ENCODE results near the gene STEAP3. TPM values are rescaled to one million over a fixed set of nuclear protein-coding genes. Genes with fewer than 3 reads are reported as not detected.

Gene STEAP3
- total RNA-seq, 1 donor from 2014 or later, result 38.8 TPM

DNA sequence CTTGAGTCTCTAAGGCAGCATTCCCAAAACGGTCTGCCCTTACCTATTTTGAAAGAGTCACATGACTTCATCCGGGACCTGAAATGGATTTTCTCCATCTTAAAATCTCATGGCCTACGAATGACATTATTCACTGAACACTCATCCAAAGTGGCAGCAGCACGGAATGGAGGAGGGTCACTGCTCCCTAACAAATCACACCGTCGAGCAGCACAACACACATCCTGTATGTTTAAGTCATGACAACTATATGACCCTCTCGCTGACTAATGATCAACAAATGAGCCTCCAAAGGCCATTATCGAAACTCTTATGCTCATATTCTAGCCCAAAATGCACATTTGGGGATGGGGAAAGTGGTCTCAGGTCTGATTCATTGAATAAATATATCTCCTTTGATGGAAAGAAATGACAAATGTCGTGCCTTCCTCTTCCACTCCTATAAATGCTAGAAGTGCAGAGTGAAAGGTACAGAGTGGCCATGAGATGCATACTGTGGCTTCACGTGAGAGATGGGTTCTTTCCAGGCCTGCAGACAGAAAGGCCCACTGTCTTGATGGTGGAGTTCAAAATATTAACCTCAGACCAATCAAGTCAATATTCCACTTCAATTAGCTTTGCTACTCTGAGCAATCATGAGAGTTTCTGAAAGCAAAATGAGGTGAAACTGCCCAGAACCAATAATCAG is 72.2 kb downstream of the STEAP3 start:
- TF ChIP-seq, protein P1, sequence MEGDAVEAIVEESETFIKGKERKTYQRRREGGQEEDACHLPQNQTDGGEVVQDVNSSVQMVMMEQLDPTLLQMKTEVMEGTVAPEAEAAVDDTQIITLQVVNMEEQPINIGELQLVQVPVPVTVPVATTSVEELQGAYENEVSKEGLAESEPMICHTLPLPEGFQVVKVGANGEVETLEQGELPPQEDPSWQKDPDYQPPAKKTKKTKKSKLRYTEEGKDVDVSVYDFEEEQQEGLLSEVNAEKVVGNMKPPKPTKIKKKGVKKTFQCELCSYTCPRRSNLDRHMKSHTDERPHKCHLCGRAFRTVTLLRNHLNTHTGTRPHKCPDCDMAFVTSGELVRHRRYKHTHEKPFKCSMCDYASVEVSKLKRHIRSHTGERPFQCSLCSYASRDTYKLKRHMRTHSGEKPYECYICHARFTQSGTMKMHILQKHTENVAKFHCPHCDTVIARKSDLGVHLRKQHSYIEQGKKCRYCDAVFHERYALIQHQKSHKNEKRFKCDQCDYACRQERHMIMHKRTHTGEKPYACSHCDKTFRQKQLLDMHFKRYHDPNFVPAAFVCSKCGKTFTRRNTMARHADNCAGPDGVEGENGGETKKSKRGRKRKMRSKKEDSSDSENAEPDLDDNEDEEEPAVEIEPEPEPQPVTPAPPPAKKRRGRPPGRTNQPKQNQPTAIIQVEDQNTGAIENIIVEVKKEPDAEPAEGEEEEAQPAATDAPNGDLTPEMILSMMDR (IDR thresholded peaks at IDR 0.05; ENCODE audit: insufficient read depth, low read length, poor library complexity, severe bottlenecking), result no peak
- Histone ChIP-seq H3K27me3 (ENCODE audit: control insufficient read depth, insufficient read depth, low read length) (no peaks in the 10 kb centered on the region), H3K36me3 (ENCODE audit: control insufficient read depth, insufficient read depth, low read length) (no peaks in the 10 kb centered on the region), H3K4me3 (ENCODE audit: low read depth, low read length) (no peak overlapping the region)
- DNase-seq (ENCODE audit: low read depth), result no peak

DNA sequence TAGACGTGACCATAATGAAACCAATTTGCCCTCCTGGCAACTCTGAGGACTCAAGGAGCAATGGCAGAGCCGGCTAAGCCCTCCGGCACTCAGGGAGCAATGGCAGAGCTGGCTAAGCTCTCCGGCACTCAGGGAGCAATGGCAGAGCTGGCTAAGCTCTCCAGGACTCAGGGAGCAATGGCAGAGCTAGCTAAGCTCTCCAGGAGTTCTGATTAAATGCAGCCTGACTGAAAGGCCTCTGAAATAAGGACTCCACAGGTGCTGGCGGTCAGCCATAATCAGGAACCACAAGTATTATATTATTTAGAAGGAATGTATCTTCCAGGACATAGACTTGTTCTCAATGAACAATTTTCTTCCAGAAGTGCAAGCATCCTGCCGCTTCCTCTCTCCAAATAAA is 77.8 kb downstream of the STEAP3 start:
- Histone ChIP-seq H3K4me3 (ENCODE audit: low read depth, low read length) (no peak overlapping the region), H3K36me3 (ENCODE audit: control insufficient read depth, insufficient read depth, low read length) (no peaks in the 10 kb centered on the region), H3K27me3 (ENCODE audit: control insufficient read depth, insufficient read depth, low read length) (no peaks in the 10 kb centered on the region)
- DNase-seq (ENCODE audit: low read depth), result no peak
- TF ChIP-seq, protein P1 (IDR thresholded peaks at IDR 0.05; ENCODE audit: insufficient read depth, low read length, poor library complexity, severe bottlenecking), result no peak

DNA sequence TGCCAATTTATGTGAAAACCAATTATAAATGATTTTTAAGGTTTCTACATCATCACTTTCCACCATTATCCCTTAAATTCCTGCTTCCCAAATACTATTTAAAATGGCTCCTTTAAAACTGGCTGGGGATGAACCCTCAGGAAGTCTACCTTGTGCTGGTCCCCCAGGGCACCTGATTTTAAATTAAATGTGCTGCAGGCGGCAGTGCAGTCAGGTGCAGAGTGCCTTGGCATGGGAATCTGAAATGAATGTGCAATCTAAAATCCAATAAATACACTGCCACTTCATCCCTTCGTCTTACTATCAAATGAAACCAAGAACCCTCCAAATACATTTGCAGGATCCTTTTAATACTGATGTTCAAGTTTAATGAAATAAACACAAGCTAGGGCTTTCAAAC is 81.2 kb downstream of the STEAP3 start:
- no peaks in the 10 kb centered on the region for H3K36me3 ChIP-seq (ENCODE audit: control insufficient read depth, insufficient read depth, low read length)
- TF ChIP-seq, protein P1 (IDR thresholded peaks at IDR 0.05; ENCODE audit: insufficient read depth, low read length, poor library complexity, severe bottlenecking), result no peak
- no peaks in the 10 kb centered on the region for H3K27me3 ChIP-seq (ENCODE audit: control insufficient read depth, insufficient read depth, low read length)
- no peak overlapping the region for H3K4me3 ChIP-seq (ENCODE audit: low read depth, low read length)
- DNase-seq (ENCODE audit: low read depth), result no peak

DNA sequence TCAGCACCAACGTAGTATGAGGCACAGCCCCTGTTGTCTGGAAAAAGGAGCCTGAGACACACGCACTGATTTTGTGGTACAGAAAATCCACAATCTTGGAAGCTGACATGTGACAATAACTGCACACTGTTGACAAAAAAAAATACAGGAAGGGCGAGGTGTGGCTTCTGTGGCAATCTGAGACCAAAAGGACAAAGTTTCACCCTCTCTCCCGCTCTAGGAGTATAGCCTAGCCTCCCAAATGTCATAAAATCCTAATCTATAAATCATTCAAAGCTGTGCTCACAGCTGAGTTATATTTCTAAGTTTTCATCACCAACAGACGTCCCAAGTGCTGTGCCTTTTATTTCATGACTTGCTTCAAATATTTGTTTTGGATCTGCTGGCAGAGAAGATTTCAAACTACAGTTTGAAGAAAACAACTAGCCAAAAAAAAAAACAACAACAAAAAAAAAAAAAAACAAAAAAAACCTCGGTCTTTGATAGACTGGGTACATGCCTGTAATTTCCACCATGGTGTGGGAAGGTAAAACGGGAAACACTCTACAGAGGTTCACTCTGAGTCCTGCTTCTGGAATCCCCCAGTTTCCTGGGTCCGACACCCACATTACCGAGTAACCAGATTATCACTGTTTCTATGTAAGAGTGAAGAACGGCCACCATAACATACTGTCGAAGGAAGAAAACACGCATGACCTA is 82.0 kb downstream of the STEAP3 start:
- TF ChIP-seq, protein P1 (IDR thresholded peaks at IDR 0.05; ENCODE audit: insufficient read depth, low read length, poor library complexity, severe bottlenecking), result no peak
- Histone ChIP-seq H3K27me3 (ENCODE audit: control insufficient read depth, insufficient read depth, low read length) (no peaks in the 10 kb centered on the region), H3K36me3 (ENCODE audit: control insufficient read depth, insufficient read depth, low read length) (no peaks in the 10 kb centered on the region), H3K4me3 (ENCODE audit: low read depth, low read length) (no peak overlapping the region)
- DNase-seq (ENCODE audit: low read depth), result no peak

DNA sequence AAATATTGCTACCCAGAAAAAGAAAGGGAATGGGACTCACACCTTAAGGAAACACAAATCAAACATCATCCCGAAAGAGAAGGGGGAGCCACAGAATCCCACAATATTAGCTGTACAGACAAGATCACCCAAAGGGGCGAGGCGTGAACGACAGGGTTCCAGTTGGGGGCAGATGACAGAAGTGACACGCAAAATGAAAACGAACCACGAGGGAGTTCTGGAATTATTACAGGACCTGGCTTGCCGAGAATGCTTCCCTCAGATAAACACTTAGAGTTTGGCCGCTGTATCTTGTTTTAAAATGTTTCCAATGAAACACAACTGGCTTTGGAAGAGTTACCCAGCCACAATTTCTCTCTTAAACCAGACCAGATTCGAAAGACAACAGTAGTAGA is 82.6 kb downstream of the STEAP3 start:
- TF ChIP-seq, protein P1 (IDR thresholded peaks at IDR 0.05; ENCODE audit: insufficient read depth, low read length, poor library complexity, severe bottlenecking), result no peak
- no peak for DNase-seq (ENCODE audit: low read depth)
- H3K27me3 ChIP-seq (ENCODE audit: control insufficient read depth, insufficient read depth, low read length), result no peaks in the 10 kb centered on the region
- no peak overlapping the region for H3K4me3 ChIP-seq (ENCODE audit: low read depth, low read length)
- H3K36me3 ChIP-seq (ENCODE audit: control insufficient read depth, insufficient read depth, low read length), result no peaks in the 10 kb centered on the region
